AG09319 (cell line): ENCODE results near the gene ZNF488.
"Not testable (repeated sequence)": the region's sequence is repeated elsewhere in the genome, so short reads cannot be mapped to it uniquely, and the experiment has no call there.

Experiments
- DNase-seq: peaks from one replicate; pipeline ENCODE4 v3.0.0-alpha.2; 2010; ENCODE audit warnings: low read depth; ENCODE audit errors: extremely low read depth
- TF ChIP-seq, protein P1 (sequence below): IDR thresholded peaks from 2 replicates; pipeline ENCODE4 v1.5.1; 2011; ENCODE audit warnings: low read depth, mild to moderate bottlenecking, inconsistent platforms, low read length, moderate library complexity

ZNF488 gene

DNA sequence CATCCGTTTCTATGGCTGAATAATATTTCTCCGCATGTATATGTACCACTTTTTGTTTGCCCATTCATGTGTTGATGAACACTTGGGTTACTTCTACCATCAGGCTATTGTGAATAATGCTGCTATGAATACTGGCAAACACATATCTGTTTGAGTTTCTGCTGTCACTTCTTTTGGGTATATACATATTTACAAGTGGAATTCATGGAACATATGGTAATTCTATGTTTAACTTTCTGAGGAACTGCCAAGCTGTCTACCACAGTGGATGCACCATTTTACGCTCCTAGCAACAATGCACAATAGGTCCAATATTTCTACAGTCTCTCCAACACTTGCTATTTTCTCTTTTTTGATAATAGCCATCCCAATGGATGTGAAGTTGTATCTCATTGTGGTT, 5.5 kb upstream of the ZNF488 start:
- no peak for DNase-seq
- TF ChIP-seq, protein P1, sequence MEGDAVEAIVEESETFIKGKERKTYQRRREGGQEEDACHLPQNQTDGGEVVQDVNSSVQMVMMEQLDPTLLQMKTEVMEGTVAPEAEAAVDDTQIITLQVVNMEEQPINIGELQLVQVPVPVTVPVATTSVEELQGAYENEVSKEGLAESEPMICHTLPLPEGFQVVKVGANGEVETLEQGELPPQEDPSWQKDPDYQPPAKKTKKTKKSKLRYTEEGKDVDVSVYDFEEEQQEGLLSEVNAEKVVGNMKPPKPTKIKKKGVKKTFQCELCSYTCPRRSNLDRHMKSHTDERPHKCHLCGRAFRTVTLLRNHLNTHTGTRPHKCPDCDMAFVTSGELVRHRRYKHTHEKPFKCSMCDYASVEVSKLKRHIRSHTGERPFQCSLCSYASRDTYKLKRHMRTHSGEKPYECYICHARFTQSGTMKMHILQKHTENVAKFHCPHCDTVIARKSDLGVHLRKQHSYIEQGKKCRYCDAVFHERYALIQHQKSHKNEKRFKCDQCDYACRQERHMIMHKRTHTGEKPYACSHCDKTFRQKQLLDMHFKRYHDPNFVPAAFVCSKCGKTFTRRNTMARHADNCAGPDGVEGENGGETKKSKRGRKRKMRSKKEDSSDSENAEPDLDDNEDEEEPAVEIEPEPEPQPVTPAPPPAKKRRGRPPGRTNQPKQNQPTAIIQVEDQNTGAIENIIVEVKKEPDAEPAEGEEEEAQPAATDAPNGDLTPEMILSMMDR, result no peak

DNA sequence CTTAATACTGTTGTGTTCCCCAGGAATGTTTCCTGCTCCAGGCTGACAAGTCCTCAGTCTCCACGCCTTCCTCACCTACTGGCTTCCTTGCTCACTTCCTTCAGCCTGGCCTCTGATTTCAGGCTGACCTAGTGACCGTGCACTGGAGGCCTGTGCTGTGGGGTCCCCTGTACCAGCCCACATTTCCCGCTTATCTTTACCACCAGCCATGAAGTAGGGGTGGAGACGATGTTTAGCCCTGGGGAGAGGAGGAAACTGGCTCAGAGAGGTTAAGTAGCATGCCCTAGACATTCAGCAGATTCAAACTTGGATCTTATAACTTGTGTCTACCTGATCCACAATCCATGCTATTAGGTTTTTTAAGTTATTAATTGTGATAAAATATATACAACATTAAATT, 4.8 kb upstream of the ZNF488 start:
- DNase-seq, result no peak
- TF ChIP-seq, protein P1, result no peak

DNA sequence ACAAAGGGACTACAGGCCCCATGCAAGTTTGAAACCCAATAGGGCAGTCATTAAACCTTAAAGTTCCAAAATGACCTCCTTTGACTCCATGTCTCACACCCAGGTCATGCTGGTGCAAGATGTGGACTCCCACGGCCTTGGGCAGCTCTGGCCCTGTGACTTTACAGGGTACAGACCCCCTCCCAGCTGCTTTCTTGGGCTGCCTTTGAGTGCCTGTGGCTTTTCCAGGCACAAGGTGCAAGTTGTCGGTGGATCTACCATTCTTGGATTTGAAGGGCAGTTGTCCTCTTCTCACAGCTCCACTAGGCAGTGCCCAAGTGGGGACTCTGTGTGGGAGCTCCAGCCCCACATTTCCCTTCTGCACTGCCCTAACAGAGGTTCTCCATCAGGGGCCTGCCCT, 2.0 kb upstream of the ZNF488 start:
- not testable (repeated sequence) for DNase-seq

DNA sequence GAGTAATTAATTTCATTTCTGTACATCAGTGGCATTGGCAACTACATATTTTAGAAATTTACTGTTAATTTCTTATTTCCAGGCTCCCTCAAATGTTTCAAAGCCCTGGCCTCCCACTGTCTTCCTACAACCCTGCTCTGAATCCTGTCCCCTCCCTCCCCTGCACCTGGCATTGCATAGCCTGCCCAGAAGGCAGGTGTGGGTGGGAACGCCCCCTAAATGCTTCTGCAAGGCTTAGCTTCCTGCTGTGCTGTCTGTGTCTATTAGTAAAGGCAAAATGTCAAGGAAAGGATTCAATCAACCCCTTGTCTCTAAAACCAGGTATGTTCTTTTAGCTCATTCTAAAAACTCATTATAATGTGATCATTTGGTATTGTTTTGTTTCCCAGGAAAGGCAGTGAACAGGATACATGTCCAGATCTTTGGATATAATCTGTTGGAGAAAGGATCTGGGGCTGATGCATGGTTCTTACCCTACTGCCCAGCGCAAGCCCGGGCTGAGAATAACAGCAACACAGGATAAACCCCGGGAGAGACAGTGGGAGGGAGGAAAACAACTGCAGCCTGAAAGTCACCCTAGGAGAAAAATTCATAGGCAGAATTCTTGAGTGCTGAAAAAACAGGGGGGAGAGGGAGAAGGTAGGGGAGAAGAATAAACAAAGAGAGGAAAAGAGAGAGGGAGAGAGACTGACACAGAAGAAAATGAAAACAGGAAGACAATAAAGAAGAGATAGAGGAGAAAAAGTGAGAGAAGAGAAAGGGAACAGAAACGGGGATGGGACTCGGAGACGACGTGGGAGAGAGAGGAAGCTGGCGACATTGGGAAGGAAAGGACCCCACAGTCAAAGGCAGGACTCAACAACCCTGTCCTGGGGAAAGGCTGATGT, 589 bp downstream of the ZNF488 start:
- DNase-seq, result no peak
- TF ChIP-seq, protein P1, result no peak

DNA sequence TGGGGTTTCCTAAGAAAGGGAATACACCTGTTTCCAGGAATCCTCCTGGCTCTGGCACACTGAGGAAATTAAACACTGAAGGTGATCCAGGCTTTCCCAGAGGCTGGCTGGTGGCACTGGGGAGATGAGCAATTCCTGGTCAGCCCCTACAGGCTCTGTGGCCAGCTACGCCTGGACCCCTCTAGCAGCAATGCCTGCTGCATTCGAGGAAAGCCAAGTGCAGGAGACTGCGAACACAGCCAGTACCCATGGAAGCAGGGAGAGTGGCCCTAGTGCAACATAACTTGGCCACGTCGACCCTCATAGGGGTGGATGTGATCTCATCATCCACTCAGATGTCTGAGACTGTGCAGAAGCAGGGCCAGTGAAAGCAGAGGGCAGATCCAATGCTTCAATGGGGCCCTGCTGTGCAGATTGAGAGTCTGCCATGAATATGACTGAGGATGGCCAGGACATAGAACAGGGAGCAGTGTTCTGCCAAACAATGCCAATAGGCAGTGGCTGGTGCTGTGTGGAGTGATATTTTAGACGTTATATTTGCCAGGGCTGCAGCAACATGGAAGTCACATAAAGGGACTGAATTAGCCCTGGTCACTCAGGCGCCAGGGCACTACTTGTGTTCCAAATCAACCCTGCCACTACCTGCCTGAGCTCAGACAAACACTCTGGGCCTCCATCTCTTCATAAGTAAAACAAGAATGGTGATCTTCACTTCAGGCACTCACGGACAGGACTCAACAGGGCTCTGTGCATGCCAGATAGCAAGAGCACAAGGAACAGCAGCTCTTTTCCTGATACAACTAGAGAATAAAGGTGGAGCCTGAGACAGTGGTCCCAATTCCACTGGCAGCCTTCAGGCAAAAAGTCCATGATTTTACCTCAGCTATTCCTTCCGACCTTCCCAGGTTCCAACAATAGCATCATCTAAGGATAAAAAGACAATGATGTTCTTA, 2.4 kb downstream of the ZNF488 start:
- no peak for DNase-seq

DNA sequence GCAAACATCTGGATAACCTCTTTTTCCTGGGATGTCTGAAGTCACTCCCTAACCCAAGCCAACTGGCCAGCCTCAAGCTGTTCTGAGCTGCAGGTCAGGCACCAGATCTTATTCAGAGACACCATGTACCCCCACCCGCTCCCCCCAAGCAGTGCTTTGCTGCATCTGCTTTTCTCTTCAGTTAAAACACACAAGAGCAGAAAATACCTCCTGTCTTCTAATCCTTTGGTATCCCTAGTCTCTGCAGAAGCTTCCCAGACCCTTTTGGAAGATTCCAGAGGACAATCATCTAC, 3.0 kb downstream of the ZNF488 start:
- DNase-seq, result no peak
- TF ChIP-seq, protein P1, result no peak

More for the DNA sequence above, 2.4 kb downstream of the ZNF488 start:
- TF ChIP-seq, protein P1, result no peak

DNA sequence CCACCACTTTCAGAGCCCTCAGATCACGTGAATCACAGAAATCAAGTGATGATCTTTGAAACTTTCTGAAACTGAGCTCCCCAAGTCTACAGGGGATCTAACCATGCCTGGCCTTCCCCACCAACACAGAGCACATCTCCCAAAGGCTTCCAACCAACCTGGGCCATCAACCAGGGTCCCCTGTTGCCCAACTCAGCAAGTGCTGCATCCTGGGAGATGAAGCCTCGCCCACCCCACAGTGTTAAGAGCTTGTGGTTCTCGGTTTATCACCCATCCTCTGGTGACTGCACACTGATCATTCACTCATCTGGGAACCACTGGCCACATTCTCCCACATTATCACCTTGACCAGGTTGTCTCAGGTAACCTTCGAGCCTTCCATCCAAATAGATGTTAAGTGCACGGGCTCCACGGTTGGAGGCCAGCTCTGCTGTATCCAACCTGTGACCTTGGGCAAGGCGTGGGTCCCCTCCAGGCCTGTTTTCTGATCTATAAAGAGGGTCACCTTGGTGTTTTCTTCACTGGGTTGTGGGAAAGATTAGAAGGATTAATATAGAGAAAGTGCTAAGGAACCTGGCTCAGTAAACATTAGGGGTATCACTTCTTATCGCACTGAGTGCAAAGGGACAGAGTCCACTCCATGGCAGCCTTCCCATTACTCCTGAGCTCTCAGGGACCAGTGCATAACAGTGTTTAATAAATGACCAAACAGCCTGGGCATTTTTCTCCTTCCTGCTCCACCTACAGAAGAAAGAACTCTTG, 3.6 kb downstream of the ZNF488 start:
- DNase-seq, result no peak
- TF ChIP-seq, protein P1, result no peak
